ENCODE data around the gene CLPSL2. TPM values are rescaled to one million over a fixed set of nuclear protein-coding genes. Genes with fewer than 3 reads are reported as not detected.

Gene CLPSL2
- total and polyA plus RNA-seq, 11 donors: not detected

DNA sequence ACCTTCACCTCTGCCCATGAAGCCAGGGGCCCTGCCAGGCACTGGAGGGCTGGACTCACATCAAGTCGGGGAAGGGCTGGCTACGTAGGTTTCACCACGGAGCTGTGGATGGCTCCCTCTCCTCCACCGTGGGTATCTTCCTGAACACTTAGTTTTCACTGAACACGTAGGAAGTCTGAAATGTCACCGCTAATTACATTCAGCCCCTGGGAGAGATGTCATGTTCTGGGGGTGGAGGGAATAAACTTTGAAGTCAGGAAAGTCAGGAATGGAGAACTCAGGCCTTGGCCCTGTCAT lies 35.2 kb downstream of the CLPSL2 start:
- intact Hi-C loops (cut with DNase I): no loop called here
- H3K4me1 ChIP-seq: no peaks in the 10 kb centered on the region
- no peaks in the 10 kb centered on the region for H3K36me3 ChIP-seq
- WGBS, 4 donors: 68 to 80% (median 74%) methylated on average over 6 of the region's 6 CpGs
- no peak for ATAC-seq
- no peak overlapping the region for H3K4me3 ChIP-seq
- TF ChIP-seq, protein P1, sequence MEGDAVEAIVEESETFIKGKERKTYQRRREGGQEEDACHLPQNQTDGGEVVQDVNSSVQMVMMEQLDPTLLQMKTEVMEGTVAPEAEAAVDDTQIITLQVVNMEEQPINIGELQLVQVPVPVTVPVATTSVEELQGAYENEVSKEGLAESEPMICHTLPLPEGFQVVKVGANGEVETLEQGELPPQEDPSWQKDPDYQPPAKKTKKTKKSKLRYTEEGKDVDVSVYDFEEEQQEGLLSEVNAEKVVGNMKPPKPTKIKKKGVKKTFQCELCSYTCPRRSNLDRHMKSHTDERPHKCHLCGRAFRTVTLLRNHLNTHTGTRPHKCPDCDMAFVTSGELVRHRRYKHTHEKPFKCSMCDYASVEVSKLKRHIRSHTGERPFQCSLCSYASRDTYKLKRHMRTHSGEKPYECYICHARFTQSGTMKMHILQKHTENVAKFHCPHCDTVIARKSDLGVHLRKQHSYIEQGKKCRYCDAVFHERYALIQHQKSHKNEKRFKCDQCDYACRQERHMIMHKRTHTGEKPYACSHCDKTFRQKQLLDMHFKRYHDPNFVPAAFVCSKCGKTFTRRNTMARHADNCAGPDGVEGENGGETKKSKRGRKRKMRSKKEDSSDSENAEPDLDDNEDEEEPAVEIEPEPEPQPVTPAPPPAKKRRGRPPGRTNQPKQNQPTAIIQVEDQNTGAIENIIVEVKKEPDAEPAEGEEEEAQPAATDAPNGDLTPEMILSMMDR (IDR thresholded peaks at IDR 0.05): no peak
- TF ChIP-seq POLR2A (IDR thresholded peaks at IDR 0.05): no peak
- no peak for DNase-seq
- peaks cover 0 to 5% (median 3%) of the 10 kb centered on the region in 12 donors for H3K9me3 ChIP-seq
- H3K27ac ChIP-seq: no peak overlapping the region
- H3K27me3 ChIP-seq: peaks cover 0 to 21% (median 0%) of the 10 kb centered on the region in 9 donors

DNA sequence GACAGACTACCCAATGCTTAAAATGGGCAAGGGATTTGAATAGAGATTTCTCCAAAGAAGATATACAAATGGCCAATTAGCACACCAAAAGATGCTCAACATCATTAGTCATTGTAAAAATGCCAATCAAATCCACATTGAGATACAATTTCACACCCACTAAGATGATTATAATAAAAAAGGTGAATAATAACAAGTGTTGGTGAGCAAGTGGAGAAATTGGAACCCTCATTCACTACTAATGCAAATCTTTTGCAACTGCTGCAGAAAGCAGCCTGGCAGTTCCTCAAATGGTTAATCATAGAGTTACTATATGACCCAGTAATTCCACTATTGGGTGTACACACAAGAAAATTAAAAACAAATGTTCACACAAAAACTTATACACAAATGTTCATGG lies 41.1 kb downstream of the CLPSL2 start:
- H3K9me3 ChIP-seq: peaks cover 0 to 21% (median 14%) of the 10 kb centered on the region in 12 donors
- intact Hi-C loops (cut with DNase I): no loop called here
- H3K4me3 ChIP-seq: no peak overlapping the region
- H3K27me3 ChIP-seq: peaks cover 0 to 8% (median 0%) of the 10 kb centered on the region in 9 donors
- no peak overlapping the region for H3K27ac ChIP-seq
- no peaks in the 10 kb centered on the region for H3K4me1 ChIP-seq
- TF ChIP-seq, protein P1 (IDR thresholded peaks at IDR 0.05): no peak
- TF ChIP-seq POLR2A (IDR thresholded peaks at IDR 0.05): no peak
- H3K36me3 ChIP-seq: no peaks in the 10 kb centered on the region
- DNase-seq (no peak), ATAC-seq (no peak)

DNA sequence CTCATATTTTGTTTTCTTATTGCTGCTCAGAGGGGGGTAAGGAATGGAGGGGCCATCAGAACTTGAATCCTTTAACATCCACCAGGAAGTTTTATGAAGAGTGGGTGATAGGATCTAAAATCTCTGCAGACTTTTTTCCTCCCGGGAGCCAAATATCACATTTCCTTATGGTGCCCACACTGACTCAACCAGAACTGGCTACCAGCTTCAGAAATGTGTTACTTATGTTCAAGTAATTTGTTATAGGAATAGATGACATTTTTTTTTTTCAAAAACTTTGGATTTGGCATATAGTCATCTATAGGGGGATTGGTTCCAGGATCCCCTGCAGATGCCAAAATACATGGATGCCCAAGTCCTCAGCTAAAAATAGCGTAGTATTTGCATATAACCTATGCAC lies 47.2 kb downstream of the CLPSL2 start:
- Histone ChIP-seq H3K27me3 (peaks cover 0 to 6% (median 0%) of the 10 kb centered on the region in 9 donors), H3K9me3 (no peaks in the 10 kb centered on the region), H3K4me3 (no peak overlapping the region), H3K36me3 (no peaks in the 10 kb centered on the region), H3K27ac (no peak overlapping the region), H3K4me1 (no peaks in the 10 kb centered on the region)
- WGBS, 4 donors: 90 to 94% (median 91%) methylated on average over 2 of the region's 2 CpGs
- TF ChIP-seq, protein P1 (IDR thresholded peaks at IDR 0.05): no peak
- no peak for TF ChIP-seq POLR2A (IDR thresholded peaks at IDR 0.05)
- DNase-seq: no peak
- intact Hi-C loops (cut with DNase I): no loop called here
- no peak for ATAC-seq

DNA sequence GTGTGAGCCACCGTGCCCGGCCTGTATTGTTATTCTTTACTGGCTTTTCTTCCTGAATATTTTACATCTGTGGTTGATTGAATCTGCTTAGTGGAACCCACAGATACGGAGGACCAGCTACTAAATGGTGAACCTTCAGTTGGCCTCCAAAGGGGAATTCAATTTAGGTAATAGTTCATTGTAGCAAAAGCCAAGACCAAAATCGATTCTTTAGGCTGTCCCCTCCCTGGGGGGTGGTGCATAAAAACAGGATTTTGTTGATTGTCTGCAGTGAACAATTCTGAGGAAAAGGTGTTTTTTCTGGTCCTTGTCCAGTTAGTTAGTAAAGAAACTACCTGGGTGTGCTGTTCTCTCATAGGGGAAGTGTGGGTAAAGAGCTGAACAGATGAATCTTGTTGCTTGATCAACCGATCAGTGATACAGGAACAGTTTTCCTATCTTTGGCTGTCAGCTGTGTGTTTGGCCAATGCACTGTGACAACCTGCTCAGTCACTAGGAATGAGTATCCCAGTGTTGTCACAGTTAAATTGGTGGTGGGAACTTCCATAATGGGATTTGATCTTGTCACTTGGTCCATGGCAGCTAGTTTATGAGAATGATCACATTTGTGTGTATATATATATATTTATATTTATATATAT lies 48.3 kb downstream of the CLPSL2 start:
- TF ChIP-seq, protein P1 (IDR thresholded peaks at IDR 0.05): no peak
- no peak for TF ChIP-seq POLR2A (IDR thresholded peaks at IDR 0.05)
- H3K27me3 ChIP-seq: peaks cover 0 to 6% (median 0%) of the 10 kb centered on the region in 9 donors
- no peaks in the 10 kb centered on the region for H3K36me3 ChIP-seq
- no peaks in the 10 kb centered on the region for H3K9me3 ChIP-seq
- WGBS, 4 donors: 79 to 85% (median 82%) methylated on average over 5 of the region's 5 CpGs
- ATAC-seq (no peak), DNase-seq (no peak)
- no peaks in the 10 kb centered on the region for H3K4me1 ChIP-seq
- no peak overlapping the region for H3K27ac ChIP-seq
- no peak overlapping the region for H3K4me3 ChIP-seq
- intact Hi-C loops (cut with DNase I): no loop called here

Other genes starting within 250 kb of the CLPSL2 start
- gene FKBP5, start 87.7 kb upstream of the CLPSL2 start, total RNA-seq: 100 to 1,000 TPM in 5 of 9 donors, 10 to 100 TPM in 4; 19.7 to 175 (median 104) TPM
- 100 to 1,000 TPM in 1 of 2 donors, 10 to 100 TPM in 1; 36.4 to 351 TPM for gene FKBP5, start 87.7 kb upstream of the CLPSL2 start, polyA plus RNA-seq
- gene ARMC12, start 39.6 kb upstream of the CLPSL2 start, total RNA-seq: under 1 TPM in 3 of 9 donors, not detected in 6; 0.19 to 0.72 (median 0.33) TPM
- under 1 TPM; 0.19 to 0.27 TPM for gene ARMC12, start 39.6 kb upstream of the CLPSL2 start, polyA plus RNA-seq
- gene CLPSL1, start 4.4 kb downstream of the CLPSL2 start, total RNA-seq: not detected
- gene CLPSL1, start 4.4 kb downstream of the CLPSL2 start, polyA plus RNA-seq: not detected
- 1 to 10 TPM in 5 of 9 donors, not detected in 4; 2.4 to 3.4 (median 2.6) TPM for gene CLPS, start 20.7 kb downstream of the CLPSL2 start, total RNA-seq
- under 1 TPM in 1 of 2 donors, not detected in 1; 0.22 TPM for gene CLPS, start 20.7 kb downstream of the CLPSL2 start, polyA plus RNA-seq
- not detected for gene LHFPL5, start 28.8 kb downstream of the CLPSL2 start, total RNA-seq
- gene LHFPL5, start 28.8 kb downstream of the CLPSL2 start, polyA plus RNA-seq: not detected
- gene SRPK1, start 144.5 kb downstream of the CLPSL2 start, total RNA-seq: 10 to 100 TPM; 17.7 to 41.7 (median 19.9) TPM
- gene SRPK1, start 144.5 kb downstream of the CLPSL2 start, polyA plus RNA-seq: 10 to 100 TPM in 1 of 2 donors, 1 to 10 TPM in 1; 5.0 to 15.6 TPM
- gene SLC26A8, start 248.0 kb downstream of the CLPSL2 start, total RNA-seq: under 1 TPM in 4 of 9 donors, not detected in 5; 0.08 to 0.36 (median 0.32) TPM
- gene SLC26A8, start 248.0 kb downstream of the CLPSL2 start, polyA plus RNA-seq: under 1 TPM in 1 of 2 donors, not detected in 1; 0.08 TPM

All from heart left ventricle (tissue), 16 donors.